SH-SY5Y (cell line): Measurements from ENCODE around the gene FOXJ3.

Source experiments
- GATA2 ChIP-seq: IDR thresholded peaks from 2 replicates; pipeline ENCODE4 v1.6.1; 2011; ENCODE audit warnings: mild to moderate bottlenecking, low read depth, low read length
- GATA3 ChIP-seq: IDR thresholded peaks from 2 replicates; pipeline ENCODE4 v1.6.1; 2011; ENCODE audit warnings: low read depth, mild to moderate bottlenecking, low read length, moderate library complexity

FOXJ3 gene

DNA sequence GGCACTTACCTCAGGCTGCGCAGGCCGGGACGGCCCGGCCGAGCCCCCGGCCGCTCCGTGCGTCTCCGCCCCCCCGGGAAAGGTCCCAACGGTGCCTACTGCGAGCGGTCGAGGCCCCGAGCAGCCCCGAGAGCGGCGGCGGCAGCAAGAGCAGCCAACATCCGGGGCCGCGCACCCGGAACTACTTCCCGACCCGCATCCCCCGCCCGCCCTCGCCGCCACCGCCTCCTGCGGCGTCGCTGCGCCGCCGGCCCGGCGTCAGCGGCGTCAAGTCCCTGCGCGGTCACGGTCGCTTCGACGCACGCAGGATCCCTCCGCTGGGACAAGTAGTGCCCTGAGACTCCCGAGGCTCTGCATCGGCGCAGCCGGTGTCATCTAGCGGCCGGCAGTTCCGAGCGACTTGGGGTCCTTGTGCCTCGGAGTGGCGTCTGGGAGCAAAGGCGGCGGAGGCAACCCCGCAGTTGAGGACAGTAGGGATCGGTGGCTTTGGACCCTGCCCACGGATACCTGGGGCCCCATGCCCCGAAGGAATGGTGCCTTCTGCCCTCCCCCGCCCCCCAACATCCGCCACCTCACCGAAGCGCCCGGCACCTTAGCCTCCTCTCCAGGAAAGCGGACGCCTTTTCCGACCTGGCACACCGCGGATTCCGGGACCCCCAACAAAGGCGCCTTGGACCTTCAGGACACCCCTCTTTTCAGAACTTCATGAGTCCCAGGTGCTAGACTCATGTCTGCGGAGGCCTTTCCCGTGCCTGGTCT lies at the start of gene FOXJ3:
Gene FOXJ3, minus strand, starts transcription at position 186 of the 759 bp plus-strand sequence. CDS start 24,142 bp downstream, outside the sequence.
- TF ChIP-seq GATA3: no peak
- TF ChIP-seq GATA2: no peak

DNA sequence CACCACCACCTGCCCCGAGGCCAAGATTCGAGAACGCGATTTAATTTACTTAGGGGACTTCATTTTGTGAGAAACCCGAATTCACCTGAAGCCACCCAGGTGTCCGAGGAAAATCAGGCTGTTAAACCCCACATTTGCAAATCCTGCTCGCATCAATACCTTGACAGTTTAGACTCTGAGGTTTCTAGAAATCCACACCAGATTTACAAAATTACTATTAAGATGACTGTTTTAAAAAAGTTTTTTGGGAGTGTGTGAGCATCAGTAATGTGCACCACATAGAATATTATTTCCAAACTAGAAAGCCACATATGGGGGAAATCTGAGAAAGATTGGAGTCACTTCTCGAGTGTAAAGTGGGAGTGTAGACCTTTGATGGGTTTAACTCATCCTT lies 46.2 kb upstream of the FOXJ3 start:
- TF ChIP-seq GATA2 (no peak), GATA3 (no peak)

DNA sequence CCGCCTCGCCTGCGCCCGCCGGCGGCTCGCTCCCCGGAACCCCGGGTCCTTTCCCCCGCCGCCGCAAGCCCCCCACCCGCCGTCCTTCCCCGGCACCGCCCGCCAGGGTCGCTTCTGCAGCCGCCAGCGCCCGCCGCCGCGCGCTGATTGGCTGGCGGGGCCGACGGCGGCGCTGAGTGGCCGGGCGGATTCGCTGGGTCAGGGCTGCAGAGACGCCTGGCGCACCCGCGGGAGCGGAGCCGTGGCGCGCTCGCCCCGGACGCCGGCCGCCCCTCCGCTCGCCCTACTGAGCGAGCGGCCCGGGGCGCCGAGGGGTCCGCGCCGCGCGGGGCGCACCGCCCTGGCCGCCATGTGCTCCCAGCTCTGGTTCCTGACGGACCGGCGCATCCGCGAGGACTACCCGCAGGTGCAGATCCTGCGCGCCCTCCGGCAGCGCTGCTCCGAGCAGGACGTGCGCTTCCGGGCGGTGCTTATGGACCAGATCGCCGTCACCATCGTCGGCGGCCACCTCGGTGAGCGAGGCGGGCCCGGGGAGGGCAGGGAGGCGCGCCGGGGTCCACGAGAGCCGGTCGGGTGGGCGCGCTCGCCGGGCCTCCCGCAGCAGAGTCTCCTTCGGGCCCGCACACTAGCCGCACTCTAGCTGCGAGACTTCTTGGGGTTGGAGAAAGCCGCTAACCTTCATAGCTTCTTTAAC lies 45.7 kb upstream of the FOXJ3 start, which contains the start of gene RIMKLA:
Gene RIMKLA, plus strand, starts transcription at position 207 of the 694 bp plus-strand sequence. Its CDS starts 143 bp downstream, at position 350.
- TF ChIP-seq GATA2: no peak
- no peak for TF ChIP-seq GATA3

DNA sequence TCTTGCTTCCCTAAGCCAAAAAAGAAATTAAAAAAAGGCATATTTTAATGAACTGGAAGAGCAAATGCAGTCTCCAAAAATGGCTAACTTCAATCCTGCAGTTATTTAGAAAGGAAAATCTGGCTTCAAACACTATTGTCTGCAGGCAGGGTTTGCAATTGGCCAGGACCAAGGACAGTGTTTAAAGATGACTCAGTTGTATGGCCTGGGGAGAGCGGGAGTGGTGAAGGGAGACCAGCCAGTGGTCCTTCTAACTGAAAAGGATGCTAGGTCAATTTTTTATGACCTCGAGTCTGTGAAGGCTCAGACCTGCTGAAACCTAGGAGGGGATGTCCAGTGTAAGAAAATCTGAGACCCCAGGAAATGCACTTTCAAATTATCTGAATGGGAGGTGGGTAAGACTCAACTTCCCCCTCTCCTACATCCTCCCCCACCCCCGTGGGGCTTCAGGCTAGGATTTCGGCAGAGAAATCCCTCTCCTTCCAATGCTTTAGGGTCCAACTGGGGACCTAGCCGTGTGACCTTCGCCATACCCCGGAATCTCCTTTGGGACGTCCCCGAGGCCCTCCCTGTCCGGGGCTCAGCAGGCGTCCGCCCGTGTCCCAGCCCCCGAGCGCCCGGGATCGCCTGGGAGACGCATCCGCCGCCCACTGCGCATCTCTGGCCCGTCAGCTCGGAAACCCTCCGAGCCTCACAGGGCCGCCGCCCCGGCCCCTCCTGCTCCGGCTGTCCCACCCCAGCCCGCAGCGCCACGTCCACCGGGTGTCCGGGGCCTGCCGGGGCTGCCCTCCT lies 45.0 kb upstream of the FOXJ3 start:
- TF ChIP-seq GATA2 (no peak), GATA3 (no peak)

DNA sequence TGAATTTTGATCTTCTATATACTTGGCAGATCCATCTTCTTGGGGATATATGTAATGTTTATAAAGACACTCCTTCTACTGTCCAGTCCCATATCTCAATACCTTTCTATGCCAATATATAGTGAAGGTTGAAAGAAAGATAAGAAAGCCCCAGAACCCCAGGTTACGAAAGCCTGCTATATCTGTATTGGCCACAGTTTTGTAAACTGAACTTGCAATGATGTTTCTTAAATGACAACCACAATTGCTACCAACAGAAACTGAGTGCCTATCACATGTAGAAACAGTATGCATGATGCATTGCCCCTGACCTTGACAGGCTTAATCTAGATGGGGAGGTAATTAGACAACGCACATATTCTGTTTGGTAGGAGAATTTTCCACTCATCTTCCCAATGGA lies 37.8 kb upstream of the FOXJ3 start:
- TF ChIP-seq GATA2 (no peak), GATA3 (no peak)

DNA sequence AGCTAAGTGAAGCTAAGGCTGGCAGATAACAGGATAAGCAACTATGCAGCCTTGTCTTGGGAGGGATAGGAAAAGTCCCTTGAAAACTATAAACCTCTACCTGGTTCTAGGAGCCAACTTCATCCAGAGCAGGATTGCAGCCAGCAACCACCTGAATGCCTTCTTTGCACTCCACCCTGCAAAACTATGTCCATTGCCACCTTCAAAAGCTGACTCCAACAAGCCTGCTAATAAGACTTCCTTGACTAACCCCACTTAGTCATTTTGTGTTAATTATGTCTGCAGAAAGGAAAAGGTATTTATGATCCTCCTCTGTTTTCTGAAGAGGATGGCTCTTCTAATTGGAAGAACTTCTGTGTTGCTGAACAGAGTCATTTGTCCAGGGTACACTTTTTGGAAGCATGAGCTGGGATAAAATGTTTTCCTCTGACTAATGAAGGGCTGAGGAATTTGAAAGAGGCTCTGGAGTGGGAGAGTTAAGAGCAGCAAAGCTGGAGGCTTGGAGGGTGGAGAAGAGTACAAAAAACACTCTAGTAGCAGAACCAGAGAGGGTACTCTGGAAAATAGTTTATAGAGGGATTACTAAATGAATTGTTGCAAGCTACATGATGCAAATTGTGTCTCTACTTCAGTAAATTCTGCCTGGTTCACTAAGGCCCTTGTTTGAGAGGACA lies 36.0 kb upstream of the FOXJ3 start:
- TF ChIP-seq GATA2 (no peak), GATA3 (no peak)

DNA sequence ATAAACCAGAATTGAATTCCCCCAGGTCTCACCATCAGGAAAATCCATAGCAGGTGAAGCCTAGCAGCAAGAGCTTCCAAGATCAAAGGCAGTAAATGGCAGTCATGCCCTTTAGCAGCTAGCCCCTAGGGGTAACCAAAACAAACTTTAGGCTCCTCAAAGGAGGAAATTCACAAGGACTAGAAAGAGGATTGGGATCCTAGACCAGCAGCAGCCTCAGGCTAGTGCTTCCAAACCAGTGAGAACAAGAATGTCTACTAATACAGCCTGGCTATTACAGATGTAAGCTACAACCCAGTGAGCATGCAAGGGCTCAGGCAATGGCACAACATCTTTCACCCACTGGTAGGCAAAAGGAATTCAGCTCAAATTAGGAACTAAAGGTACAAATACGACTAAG lies 34.4 kb upstream of the FOXJ3 start:
- TF ChIP-seq GATA3: no peak
- no peak for TF ChIP-seq GATA2

DNA sequence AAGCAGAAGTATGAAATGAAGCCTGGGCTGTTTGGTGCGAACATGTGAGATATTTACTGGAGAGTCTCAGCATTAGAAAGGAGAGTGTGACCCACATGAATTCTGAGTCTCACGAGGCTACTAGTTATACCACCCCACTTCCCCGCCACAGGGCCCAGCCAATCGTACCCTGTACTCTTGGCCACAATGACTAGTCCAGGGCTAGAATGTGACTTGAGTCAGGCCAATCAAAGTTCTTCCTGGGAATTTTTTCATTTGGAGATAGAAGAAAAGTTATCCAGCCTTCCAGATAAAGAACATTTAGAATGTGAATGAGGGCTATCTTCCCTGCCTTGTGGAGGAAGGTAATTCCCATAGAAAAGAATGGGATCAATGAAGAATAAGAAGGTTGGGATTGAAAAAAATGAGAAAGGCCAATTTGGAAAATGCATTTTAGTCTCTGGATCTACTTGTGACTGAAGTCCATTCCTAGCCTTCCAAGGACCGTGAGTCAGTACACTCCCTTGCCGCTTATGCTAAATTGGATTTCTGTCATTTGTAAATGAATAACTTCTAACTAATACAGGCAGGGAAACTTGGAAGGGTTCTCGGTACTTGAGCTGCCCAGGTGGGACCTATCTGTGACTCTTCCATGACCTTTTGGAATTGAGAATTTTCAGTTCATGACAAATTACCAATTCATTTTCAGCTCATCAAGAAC lies 33.2 kb upstream of the FOXJ3 start:
- TF ChIP-seq GATA2: no peak
- TF ChIP-seq GATA3: no peak

DNA sequence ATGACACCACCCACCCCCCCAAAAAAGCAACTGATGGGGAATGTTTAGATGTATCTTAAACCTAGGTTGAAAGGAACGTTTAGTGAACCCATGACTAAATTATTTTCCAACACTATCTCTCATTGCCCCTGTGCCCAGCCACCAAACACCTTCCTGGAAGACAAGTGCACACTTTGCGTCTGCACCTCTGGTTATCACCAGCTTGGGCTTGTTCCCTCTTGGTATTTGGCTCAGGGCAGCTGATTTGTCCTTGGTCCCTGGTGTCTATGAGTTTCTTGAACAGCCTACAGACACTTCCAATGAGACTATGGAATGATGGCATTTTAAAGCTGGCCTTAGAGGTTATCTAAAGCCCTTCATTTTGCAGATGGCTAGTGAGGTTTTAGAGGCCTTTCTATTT lies 30.1 kb upstream of the FOXJ3 start:
- TF ChIP-seq GATA2: no peak

DNA sequence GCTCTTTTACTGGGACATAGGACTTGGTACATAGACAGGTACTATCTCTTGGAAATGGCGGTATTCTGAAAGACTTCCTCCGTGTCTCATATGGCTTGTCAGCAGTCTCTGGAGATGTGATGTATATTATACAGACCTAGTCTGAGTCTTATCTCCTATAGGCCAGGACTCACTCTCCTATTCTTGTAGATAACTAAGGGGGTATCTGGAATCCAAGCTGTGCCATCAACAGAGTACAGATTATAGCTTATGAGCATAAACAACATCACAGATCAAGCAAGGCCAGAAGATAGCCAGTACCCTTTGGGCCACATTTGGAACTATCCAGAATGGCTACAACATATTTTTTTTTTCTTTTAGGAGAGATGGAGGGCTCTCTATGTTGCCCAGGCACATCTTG lies 29.5 kb upstream of the FOXJ3 start:
- TF ChIP-seq GATA3: no peak
- TF ChIP-seq GATA2: no peak

DNA sequence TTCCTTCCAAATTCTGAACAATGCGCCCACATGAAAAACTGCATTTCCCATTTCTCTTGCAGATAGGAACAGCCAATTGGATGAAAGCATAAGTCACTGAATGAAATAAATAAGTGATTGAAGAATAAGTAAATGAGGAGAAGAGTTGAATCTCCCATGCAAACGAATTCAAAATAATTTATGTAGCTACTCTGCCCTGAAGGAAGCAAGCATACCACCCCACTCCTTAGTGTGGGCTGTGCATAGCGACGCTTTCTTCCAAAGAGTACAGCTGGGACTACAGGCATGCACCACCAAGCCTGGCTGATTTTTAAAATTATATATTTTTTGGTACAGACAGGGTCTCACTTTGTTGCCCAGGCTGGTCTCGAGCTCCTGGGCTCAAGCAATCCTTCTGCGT lies 29.1 kb upstream of the FOXJ3 start:
- TF ChIP-seq GATA2 (no peak), GATA3 (no peak)

DNA sequence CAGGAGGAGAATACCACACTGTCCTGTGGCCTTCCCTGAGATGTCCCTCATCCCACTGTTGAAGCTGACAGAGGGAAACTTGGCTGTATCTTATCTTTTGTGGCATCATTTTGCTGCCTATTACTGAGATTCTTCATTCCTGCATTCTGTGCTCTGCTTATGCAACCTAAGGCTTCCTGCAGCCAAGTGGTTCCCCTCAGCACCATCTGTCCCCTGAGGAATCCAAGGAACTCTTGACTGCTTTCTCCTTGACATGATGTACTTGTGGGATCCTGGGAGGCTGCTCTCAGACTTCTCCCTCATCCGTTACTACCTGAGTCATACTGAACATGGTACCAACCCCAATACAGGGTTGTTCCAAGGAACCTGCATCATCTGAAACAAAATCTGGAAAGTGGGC lies 24.4 kb upstream of the FOXJ3 start:
- TF ChIP-seq GATA2 (no peak), GATA3 (no peak)

DNA sequence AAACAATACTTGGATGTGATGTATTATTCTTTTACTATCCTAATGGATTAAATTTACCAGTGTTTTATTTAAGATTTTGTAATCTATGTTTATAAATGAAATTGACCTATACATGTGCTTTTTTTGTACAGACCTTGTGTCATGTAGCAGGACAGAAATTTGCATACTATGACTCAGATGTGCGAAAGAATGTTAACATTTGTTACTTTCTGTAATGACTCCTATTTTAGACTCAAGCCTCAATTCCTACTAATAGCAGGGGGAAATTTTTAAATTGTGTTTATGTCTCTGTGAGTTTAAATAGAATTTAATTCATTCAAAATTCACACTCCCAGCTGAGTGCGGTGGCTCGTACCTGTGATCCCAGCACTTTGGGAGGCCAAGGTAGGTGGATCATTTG lies 23.8 kb upstream of the FOXJ3 start:
- no peak for TF ChIP-seq GATA2
- TF ChIP-seq GATA3: no peak

DNA sequence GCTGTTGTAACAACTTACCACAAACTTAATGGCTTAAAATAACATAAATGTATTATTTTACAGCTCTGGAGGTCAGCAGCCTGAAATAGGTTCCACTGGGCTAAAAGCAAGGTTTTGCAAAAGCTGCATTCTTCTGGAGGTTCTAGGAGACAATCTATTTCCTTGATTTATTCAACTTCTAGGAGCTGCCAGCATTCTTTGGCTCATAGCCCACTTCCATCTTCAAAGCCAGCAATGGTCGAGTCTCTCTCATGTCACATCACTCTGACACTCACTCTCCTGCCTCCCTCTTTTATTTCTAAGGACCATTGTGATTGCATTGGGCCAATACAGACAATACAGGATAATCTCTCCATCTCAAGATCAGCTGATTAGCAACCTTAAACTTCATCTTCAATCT lies 15.1 kb upstream of the FOXJ3 start:
- TF ChIP-seq GATA3 (no peak), GATA2 (no peak)
